Measurements from ENCODE around the gene SPTLC3.

Gene SPTLC3

DNA sequence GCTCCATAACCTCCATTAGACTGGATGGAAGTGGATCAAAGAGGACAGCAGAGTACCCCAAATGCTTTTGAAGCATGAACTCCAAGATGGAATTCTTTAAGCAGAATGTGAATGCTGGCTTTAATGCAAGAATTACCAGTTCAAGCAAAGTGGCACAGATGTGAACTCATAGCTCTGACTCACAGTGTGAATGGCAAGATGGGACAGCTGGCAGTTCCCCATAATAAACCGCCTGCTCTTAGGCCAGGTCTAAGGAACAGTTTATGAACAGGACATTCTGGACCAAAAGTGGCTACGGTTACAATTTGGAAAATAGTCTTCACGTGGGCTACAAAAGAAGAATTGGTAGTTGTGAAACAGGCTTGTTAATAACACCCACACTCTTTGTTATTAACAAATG is 76.5 kb downstream of the SPTLC3 start:
- Histone ChIP-seq H3K4me3 (ENCODE audit: low read length) (no peak overlapping the region), H3K36me3 (replicated peaks; ENCODE audit: low read depth, low read length) (no peaks in the 10 kb centered on the region), H3K4me2 (ENCODE audit: low read length) (no peak overlapping the region), H2AFZ (ENCODE audit: low read depth, low read length) (no peak overlapping the region), H4K20me1 (ENCODE audit: insufficient read depth, low read length) (no peaks in the 10 kb centered on the region), H3K9ac (ENCODE audit: low read length) (no peak overlapping the region), H3K9me3 (ENCODE audit: insufficient read depth, low read length) (no peaks in the 10 kb centered on the region), H3K4me1 (ENCODE audit: low read length) (no peaks in the 10 kb centered on the region), H3K79me2 (ENCODE audit: low read length) (no peaks in the 10 kb centered on the region), H3K27me3 (ENCODE audit: low read depth, low read length) (peaks cover 20% of the 10 kb centered on the region), H3K27ac (ENCODE audit: low read length) (no peak overlapping the region)
- TF ChIP-seq EZH2phosphoT487 (IDR thresholded peaks at IDR 0.05; ENCODE audit: low read depth) (no peak), CTCF (IDR thresholded peaks at IDR 0.05; ENCODE audit: low read depth, low read length) (no peak)

- peaks cover 51% of the 10 kb centered on the region for H3K27me3 ChIP-seq (ENCODE audit: low read depth, low read length)
- H4K20me1 ChIP-seq (ENCODE audit: insufficient read depth, low read length) = no peaks in the 10 kb centered on the region
- H3K27ac ChIP-seq (ENCODE audit: low read length) = no peak overlapping the region
- H3K79me2 ChIP-seq (ENCODE audit: low read length) = no peaks in the 10 kb centered on the region
- no peak overlapping the region for H2AFZ ChIP-seq (ENCODE audit: low read depth, low read length)
- H3K9ac ChIP-seq (ENCODE audit: low read length) = no peak overlapping the region
- H3K9me3 ChIP-seq (ENCODE audit: insufficient read depth, low read length) = no peaks in the 10 kb centered on the region
- H3K4me1 ChIP-seq (ENCODE audit: low read length) = no peaks in the 10 kb centered on the region
- no peak overlapping the region for H3K4me2 ChIP-seq (ENCODE audit: low read length)
- TF ChIP-seq CTCF (IDR thresholded peaks at IDR 0.05; ENCODE audit: low read depth, low read length) (no peak), EZH2phosphoT487 (IDR thresholded peaks at IDR 0.05; ENCODE audit: low read depth) (no peak)
- no peaks in the 10 kb centered on the region for H3K36me3 ChIP-seq (replicated peaks; ENCODE audit: low read depth, low read length)
- H3K4me3 ChIP-seq (ENCODE audit: low read length) = no peak overlapping the region
These were observed 81.2 kb downstream of the SPTLC3 start for GRCh38 chr20:13089950-13090469.

- TF ChIP-seq EZH2phosphoT487 (IDR thresholded peaks at IDR 0.05; ENCODE audit: low read depth) = no peak
- no peak overlapping the region for H3K4me2 ChIP-seq (ENCODE audit: low read length)
- no peaks in the 10 kb centered on the region for H3K36me3 ChIP-seq (replicated peaks; ENCODE audit: low read depth, low read length)
- H3K27me3 ChIP-seq (ENCODE audit: low read depth, low read length) = peaks cover 55% of the 10 kb centered on the region
- H3K79me2 ChIP-seq (ENCODE audit: low read length) = no peaks in the 10 kb centered on the region
- no peak overlapping the region for H3K9ac ChIP-seq (ENCODE audit: low read length)
- no peak overlapping the region for H3K27ac ChIP-seq (ENCODE audit: low read length)
- H2AFZ ChIP-seq (ENCODE audit: low read depth, low read length) = no peak overlapping the region
- no peak overlapping the region for H3K4me3 ChIP-seq (ENCODE audit: low read length)
- no peaks in the 10 kb centered on the region for H4K20me1 ChIP-seq (ENCODE audit: insufficient read depth, low read length)
- H3K9me3 ChIP-seq (ENCODE audit: insufficient read depth, low read length) = no peaks in the 10 kb centered on the region
- H3K4me1 ChIP-seq (ENCODE audit: low read length) = no peaks in the 10 kb centered on the region
These were observed 83.3 kb downstream of the SPTLC3 start for GRCh38 chr20:13092111-13092510.

DNA sequence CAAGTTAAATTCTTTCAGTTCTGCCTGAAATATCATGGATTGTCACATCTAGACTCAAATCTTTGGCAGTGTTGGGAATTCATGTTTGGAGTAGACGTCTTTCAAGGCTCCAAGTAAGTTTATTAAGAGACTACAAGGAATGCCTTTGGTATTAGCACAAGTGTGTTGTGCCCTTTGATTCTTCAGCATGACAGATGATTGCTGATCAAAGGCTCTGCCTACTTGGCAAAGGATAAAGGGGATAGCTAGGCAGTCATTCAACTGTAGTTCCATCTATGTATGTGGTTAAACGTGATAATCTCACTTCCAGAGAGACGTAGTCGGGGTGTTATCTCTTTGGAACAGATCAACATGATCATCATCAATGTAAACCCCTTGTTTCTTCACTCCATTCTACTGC is 86.2 kb downstream of the SPTLC3 start:
- no peaks in the 10 kb centered on the region for H3K36me3 ChIP-seq (replicated peaks; ENCODE audit: low read depth, low read length)
- no peak overlapping the region for H2AFZ ChIP-seq (ENCODE audit: low read depth, low read length)
- H4K20me1 ChIP-seq (ENCODE audit: insufficient read depth, low read length) = no peaks in the 10 kb centered on the region
- no peaks in the 10 kb centered on the region for H3K79me2 ChIP-seq (ENCODE audit: low read length)
- TF ChIP-seq CTCF (IDR thresholded peaks at IDR 0.05; ENCODE audit: low read depth, low read length) (no peak), EZH2phosphoT487 (IDR thresholded peaks at IDR 0.05; ENCODE audit: low read depth) (no peak)
- H3K4me2 ChIP-seq (ENCODE audit: low read length) = no peak overlapping the region
- no peaks in the 10 kb centered on the region for H3K4me1 ChIP-seq (ENCODE audit: low read length)
- H3K9me3 ChIP-seq (ENCODE audit: insufficient read depth, low read length) = no peaks in the 10 kb centered on the region
- H3K9ac ChIP-seq (ENCODE audit: low read length) = no peak overlapping the region
- H3K4me3 ChIP-seq (ENCODE audit: low read length) = no peak overlapping the region
- H3K27me3 ChIP-seq (ENCODE audit: low read depth, low read length) = peaks cover 67% of the 10 kb centered on the region
- H3K27ac ChIP-seq (ENCODE audit: low read length) = no peak overlapping the region

Measured in OCI-LY3 (cell line).